GOT3 (cell line): ENCODE measurements around the gene KIAA0232.

Experiments used
- DNase-seq: peaks from one replicate; lab custom pipeline; 2025; ENCODE audit warnings: mixed read lengths; lab: John Stamatoyannopoulos, UW

Gene KIAA0232

DNA sequence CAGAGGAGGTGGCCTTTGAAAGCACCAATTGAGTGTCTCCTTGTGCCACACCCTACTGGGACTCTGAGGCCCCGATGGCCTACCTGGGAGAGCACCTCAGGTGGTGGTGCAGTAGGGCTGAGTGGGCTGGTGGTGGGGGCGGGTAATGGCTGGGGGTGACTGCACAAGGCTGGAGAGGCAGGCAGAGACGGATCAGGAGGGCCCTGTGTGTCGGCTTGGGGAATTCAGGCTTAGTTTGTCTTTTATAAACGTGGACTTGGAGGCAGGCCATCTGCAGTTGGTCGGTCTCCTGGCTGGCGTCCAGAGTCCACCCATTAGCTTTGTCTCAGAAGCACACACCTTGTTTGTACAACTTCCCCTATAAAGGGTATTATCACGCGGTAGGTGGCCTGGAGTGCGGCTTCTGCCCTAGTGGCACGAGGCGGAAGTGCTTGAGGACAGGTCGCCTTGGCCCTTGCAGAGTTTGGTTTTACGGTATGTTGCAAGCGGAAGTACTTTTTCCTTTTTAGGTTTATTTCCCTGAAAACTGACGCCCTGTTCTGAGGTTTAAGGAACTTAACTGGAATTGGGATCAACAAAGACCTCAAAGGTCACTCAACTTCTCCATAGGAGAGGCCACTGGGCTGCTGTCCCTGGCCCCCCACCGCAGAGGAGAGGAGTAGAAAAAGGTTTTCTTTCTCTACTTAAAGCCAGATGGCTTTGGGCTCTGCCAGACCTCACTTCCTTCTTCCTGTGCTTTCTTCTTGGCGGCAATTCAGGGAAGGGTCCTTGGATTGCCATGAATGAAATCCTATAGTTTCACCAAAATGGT is 135.1 kb downstream of the KIAA0232 start:
- DNase-seq = no peak

- DNase-seq = no peak
These were observed 135.8 kb downstream of the KIAA0232 start for GRCh38 chr4:6918338-6918737.

DNA sequence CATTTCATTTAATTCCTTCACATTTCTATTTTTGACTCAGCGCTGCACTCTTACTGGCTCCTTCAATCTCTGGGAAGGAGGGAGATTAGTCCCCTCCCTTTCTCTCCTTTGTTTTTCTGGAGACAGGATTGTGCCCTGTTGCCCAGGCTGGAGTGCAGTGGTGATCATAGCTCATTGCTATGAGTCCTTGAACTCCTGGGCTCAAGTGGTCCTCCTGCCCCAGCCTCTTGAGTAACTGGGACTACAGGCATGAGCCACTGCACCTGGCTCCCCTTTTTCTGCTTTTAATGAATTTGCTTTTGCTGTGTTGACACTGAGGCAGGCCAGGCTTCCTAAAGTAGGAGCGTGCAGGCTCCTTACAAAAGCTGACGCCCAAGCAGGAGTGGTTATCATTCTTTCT is 137.6 kb downstream of the KIAA0232 start:
- DNase-seq = no peak

DNA sequence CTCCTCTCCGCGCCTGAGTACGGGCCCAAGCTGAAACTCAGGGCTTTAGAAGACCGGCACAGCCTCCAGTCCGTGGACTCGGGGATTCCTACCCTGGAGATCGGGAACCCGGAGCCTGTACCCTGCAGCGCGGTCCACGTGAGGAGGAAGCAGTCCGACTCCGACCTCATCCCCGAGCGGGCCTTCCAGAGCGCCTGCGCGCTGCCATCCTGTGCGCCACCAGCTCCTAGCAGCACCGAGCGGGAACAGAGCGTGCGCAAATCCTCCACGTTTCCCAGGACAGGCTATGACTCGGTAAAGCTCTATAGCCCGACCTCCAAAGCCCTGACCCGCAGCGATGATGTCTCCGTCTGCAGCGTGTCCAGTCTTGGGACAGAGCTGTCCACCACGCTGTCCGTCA is 141.0 kb downstream of the KIAA0232 start:
- no peak for DNase-seq

DNA sequence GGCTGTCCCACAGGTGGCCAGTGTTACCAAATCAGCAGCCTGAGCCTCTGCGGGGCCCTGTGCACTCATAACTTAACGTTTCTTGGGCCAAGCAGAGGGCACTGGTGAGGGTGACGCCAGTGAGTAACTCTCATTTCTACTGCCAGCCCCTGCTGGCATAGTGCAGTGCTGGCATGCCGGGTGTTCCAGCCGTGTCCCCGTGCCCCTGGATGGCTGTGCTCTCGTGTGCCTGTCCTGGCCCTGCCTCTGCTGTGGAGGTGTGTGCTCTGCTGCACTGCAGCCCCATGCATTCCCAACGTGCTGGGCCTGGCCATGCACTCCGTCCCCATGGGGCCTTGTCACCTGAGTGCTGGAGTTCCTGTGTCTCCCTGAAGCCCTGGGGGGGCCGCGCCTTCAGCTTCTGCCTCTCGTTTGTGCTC is 141.8 kb downstream of the KIAA0232 start:
- no peak for DNase-seq

DNA sequence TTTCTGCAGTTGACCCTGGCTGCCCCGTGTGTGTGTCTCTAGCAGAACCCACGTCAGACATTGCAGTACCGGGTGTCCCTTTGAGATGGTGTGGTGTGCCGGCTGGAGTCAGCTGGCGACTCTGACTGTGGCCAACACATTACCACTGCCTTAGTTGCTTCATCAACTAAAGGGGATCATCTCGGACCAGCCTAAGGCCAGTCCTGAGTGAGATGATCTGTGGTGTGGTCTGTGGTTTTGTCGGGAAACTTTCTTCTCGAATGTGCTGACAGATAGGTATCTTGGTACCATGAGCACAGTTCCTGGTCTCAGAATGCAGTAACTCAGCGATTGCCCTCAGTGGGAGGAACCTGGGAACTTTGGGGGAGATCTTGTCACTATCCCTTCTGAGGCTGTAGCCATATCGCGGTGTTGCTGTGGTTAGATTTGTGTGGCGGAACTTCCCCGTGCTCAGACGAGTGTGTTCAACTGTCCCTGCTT is 142.9 kb downstream of the KIAA0232 start:
- no peak for DNase-seq

- DNase-seq = no peak
These were observed 143.6 kb downstream of the KIAA0232 start for GRCh38 chr4:6926081-6926480.

GRCh38 chr4:6926681-6927478 is 144.4 kb downstream of the KIAA0232 start:
- DNase-seq = no peak

DNA sequence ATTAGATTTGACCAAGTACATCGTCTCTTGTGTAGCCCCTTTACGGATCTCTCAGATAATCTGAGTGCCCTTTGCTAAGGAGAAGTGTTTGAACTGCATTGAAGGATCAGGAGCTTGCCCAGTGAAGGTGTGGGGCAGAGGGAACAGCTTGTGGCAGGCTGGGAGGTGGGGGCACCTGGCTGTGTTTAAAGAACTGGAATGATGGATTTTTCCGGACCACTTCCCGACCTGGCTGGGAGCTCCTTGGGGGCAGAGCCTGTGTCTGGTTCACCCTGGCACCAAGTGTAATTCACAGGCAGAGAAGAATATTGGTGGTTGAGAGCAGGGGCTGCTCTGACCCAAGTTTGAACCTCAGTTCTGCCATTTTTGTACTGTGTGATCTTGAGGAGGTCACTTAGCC is 145.6 kb downstream of the KIAA0232 start:
- DNase-seq = no peak

DNA sequence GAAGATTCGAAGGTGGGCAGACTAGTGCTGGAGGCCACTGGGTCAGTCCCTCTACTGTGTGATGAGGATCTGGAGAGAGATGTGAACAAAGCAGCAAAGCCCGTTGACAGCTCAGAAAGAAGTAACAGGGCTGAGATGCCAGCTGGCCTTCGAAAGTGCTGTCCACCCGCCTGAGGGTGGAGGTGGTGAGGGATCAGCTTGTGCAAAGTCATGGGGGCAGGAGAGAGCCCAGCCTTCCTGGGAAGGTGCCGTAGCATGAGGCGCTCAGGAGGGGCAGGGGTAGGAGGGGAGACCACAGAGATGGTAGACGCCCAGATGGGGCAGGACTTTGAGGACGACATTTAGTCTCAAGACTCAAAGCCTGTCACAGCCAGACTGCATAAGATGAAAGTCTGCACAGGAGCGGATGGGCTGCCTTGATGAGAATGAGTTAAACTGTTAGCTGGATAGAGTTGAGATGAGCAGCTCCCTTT is 146.8 kb downstream of the KIAA0232 start:
- no peak for DNase-seq

DNA sequence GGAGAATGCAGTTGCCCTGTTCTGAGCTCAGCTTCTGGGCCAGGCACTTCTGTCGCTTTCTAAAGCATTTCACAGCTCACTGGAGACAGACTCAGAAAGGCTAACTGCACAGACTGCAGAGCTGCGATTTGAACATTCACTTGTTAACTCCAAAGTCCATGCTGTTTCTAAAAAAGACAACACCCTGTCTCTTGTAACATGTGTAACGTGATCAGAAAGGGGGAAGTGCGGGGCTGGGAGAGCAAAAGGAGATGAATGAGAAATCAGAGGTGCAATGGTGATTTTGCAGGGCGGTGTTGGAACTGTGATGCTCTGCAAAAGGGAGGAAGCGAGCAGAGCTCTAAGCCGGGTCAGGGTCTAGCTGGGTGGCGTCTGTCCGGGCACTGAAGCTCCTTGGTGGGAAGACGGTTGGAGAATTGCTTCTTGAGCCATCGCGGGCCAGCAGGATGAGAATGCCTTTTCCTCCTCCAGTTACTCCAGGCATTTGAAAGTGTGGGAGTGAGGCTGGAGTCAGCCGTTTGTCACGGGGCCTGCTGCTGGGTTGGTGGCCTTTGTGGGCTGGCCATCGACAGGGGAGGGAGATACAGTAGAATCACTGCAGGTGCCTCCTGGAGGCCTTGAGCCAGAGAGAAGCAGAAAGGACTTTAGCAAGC is 147.4 kb downstream of the KIAA0232 start:
- DNase-seq = no peak

DNA sequence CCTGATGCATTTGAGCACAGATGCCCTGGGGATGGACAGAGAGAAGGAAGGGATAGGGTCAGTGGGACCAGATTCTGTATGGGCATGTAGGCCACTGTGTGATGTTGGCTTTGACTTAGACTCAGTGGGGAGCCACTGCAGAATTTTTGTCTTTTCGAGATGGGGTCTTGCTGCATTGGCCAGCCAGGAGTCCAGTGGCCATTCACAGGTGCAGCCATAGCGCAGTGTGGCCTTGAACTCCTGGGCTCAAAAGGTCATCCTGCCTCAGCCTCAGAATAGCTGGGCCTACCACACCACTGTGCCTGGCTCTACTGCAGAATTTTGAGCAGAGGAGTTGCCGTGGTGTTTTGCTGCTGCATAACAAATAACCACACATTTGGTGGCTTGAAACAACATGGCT is 149.9 kb downstream of the KIAA0232 start:
- no peak for DNase-seq

- DNase-seq = no peak
These were observed 150.4 kb downstream of the KIAA0232 start for GRCh38 chr4:6932918-6933317.
